ENCODE measurements around the gene CTSC. TPM values are rescaled to one million over a fixed set of nuclear protein-coding genes. Genes with fewer than 3 reads are reported as not detected.

Gene CTSC
- total and polyA plus RNA-seq, 2 of the 13 experiments (the other 11 are each of a cell fraction or from before 2014, with no cell fraction given) = 144 to 210 TPM

- 49% methylated on average over 2 of the region's 2 CpGs for WGBS (ENCODE audit: low lambda C conversion rate)
- no peak overlapping the region for H2AFZ ChIP-seq (ENCODE audit: low read length)
- ChIA-PET CTCF (ENCODE audit: low intra/inter-chr PET ratio, low total read pairs) (no interaction called here), POLR2A (no interaction called here)
- no peak overlapping the region for H3K9ac ChIP-seq (ENCODE audit: insufficient read depth, low read depth, low read length)
- H4K20me1 ChIP-seq (ENCODE audit: insufficient read depth, low read length) = no peaks in the 10 kb centered on the region
- in situ Hi-C loops (cut with HindIII; ENCODE audit: extremely low pct_ligation_motif_present, low pct_unique_long_range_greater_than_20kb) (no loop called here), intact Hi-C loops (cut with micrococcal nuclease; ENCODE audit: unreplicated experiment) (no loop called here)
- H3K4me1 ChIP-seq (ENCODE audit: insufficient read depth, low read length) = no peaks in the 10 kb centered on the region
- no peak overlapping the region for H3K4me2 ChIP-seq (ENCODE audit: low read depth, low read length)
- no peaks in the 10 kb centered on the region for H3K27me3 ChIP-seq (ENCODE audit: control insufficient read depth in 1 of 2, insufficient read depth in 2 of 2, low read length in 2 of 2)
- H3K9me3 ChIP-seq (ENCODE audit: low read length) = no peaks in the 10 kb centered on the region
- BruUV-seq (replicated peaks) = no TSS peak
- no peak overlapping the region for H3K27ac ChIP-seq (ENCODE audit: extremely low read length, insufficient read depth, low read length)
- H3K79me2 ChIP-seq (ENCODE audit: insufficient read depth, low read length) = no peaks in the 10 kb centered on the region
- H3K36me3 ChIP-seq (replicated peaks in 1 of 2; ENCODE audit: control insufficient read depth in 1 of 2, insufficient read depth in 2 of 2, low read length in 2 of 2) = 0 out of 5 replicates have a peak, but pooled peaks cover 0 to 8% of the 10 kb centered on the region in 2 experiments
- H3K4me3 ChIP-seq (replicated peaks in 1 of 3; ENCODE audit: insufficient read depth in 1 of 3, low read depth in 2 of 3, low read length in 3 of 3) = no peak overlapping the region
- no peak for ATAC-seq
- no peak for FAIRE-seq
- DNase-seq (ENCODE audit: low spot score) = no peak
- TF ChIP-seq MTF1 (CRISPR knock-in tag; IDR thresholded peaks at IDR 0.05) = no peak
- no peak for TF ChIP-seq AFF4 (CRISPR knock-in tag; IDR thresholded peaks at IDR 0.05)
- no peak for TF ChIP-seq SMAD3 (CRISPR knock-in tag; IDR thresholded peaks at IDR 0.05)
- no peak for TF ChIP-seq ZNF709 (CRISPR knock-in tag; IDR thresholded peaks at IDR 0.05)
- TF ChIP-seq ZNF207 (IDR thresholded peaks at IDR 0.05; ENCODE audit: borderline replicate concordance) = no peak
- TF ChIP-seq, protein P1, sequence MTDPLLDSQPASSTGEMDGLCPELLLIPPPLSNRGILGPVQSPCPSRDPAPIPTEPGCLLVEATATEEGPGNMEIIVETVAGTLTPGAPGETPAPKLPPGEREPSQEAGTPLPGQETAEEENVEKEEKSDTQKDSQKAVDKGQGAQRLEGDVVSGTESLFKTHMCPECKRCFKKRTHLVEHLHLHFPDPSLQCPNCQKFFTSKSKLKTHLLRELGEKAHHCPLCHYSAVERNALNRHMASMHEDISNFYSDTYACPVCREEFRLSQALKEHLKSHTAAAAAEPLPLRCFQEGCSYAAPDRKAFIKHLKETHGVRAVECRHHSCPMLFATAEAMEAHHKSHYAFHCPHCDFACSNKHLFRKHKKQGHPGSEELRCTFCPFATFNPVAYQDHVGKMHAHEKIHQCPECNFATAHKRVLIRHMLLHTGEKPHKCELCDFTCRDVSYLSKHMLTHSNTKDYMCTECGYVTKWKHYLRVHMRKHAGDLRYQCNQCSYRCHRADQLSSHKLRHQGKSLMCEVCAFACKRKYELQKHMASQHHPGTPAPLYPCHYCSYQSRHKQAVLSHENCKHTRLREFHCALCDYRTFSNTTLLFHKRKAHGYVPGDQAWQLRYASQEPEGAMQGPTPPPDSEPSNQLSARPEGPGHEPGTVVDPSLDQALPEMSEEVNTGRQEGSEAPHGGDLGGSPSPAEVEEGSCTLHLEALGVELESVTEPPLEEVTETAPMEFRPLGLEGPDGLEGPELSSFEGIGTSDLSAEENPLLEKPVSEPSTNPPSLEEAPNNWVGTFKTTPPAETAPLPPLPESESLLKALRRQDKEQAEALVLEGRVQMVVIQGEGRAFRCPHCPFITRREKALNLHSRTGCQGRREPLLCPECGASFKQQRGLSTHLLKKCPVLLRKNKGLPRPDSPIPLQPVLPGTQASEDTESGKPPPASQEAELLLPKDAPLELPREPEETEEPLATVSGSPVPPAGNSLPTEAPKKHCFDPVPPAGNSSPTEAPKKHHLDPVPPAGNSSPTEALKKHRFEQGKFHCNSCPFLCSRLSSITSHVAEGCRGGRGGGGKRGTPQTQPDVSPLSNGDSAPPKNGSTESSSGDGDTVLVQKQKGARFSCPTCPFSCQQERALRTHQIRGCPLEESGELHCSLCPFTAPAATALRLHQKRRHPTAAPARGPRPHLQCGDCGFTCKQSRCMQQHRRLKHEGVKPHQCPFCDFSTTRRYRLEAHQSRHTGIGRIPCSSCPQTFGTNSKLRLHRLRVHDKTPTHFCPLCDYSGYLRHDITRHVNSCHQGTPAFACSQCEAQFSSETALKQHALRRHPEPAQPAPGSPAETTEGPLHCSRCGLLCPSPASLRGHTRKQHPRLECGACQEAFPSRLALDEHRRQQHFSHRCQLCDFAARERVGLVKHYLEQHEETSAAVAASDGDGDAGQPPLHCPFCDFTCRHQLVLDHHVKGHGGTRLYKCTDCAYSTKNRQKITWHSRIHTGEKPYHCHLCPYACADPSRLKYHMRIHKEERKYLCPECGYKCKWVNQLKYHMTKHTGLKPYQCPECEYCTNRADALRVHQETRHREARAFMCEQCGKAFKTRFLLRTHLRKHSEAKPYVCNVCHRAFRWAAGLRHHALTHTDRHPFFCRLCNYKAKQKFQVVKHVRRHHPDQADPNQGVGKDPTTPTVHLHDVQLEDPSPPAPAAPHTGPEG (CRISPR knock-in tag; IDR thresholded peaks at IDR 0.05) = no peak
- TF ChIP-seq SAFB2 (CRISPR knock-in tag; IDR thresholded peaks at IDR 0.05; ENCODE audit: borderline replicate concordance, low read depth) = no peak
- no peak for TF ChIP-seq USF2 (IDR thresholded peaks at IDR 0.05; ENCODE audit: low read depth, low read length)
- TF ChIP-seq USF2 (CRISPR knock-in tag; IDR thresholded peaks at IDR 0.05; ENCODE audit: borderline replicate concordance) = no peak
- no peak for TF ChIP-seq ZMYM3 (CRISPR knock-in tag; IDR thresholded peaks at IDR 0.05)
- TF ChIP-seq ZBTB2 (CRISPR knock-in tag; IDR thresholded peaks at IDR 0.05; ENCODE audit: low read depth) = no peak
Observed at GRCh38 chr11:88327061-88327460, 10.5 kb downstream of the CTSC start.
